Breast epithelium (tissue), 4 donors: Measurements from ENCODE around the gene GTF2B. TPM values are rescaled to one million over a fixed set of nuclear protein-coding genes. Genes with fewer than 3 reads are reported as not detected.
"Not testable (repeated sequence)": the region's sequence is repeated elsewhere in the genome, so short reads cannot be mapped to it uniquely, and the experiment has no call there.

Experiments used
- DNase-seq, 2 donors: peaks; one replicate each; pipeline ENCODE4 v3.0.0-alpha.2; 2019; ENCODE audit warnings: low spot score in 2 of 2
- H3K27ac ChIP-seq, 2 donors: fragments of 200-600 bp; sonication (generic) in 1 of 2; one replicate each; pipeline ENCODE4 v1.5.1; 2016 to 2019; ENCODE audit warnings: mild to moderate bottlenecking in 1 of 2
- H3K27me3 ChIP-seq, 2 donors: fragments of 200-600 bp; sonication (generic) in 1 of 2; one replicate each; pipeline versions ENCODE4 v1.5.1 to v1.6.0; 2017 to 2019; ENCODE audit warnings: control low read depth in 1 of 2, mild to moderate bottlenecking in 1 of 2
- H3K36me3 ChIP-seq: fragments of 200-600 bp; one replicate; pipeline ENCODE4 v1.5.1; 2019
- H3K4me1 ChIP-seq, 2 donors: fragments of 200-600 bp; sonication (generic); one replicate each; pipeline ENCODE4 v1.5.1; 2016 to 2019; ENCODE audit warnings: control low read depth in 1 of 2
- H3K4me3 ChIP-seq, 3 donors: fragments of 200-600 bp; sonication (generic); 1 replicate in 2 of 3; 2 replicates in 1 of 3; pipeline ENCODE4 v1.5.1; 2016 to 2019; ENCODE audit warnings: mild to moderate bottlenecking in 3 of 3, moderate library complexity in 2 of 3
- H3K9me3 ChIP-seq, 2 donors: fragments of 200-600 bp; sonication (generic) in 1 of 2; one replicate each; pipeline ENCODE4 v1.5.1; 2016 to 2019; ENCODE audit warnings: control low read depth in 1 of 2
- POLR2A ChIP-seq: fragments of 450-650 bp; IDR thresholded peaks from one replicate; pipeline ENCODE4 v1.6.1; 2016; ENCODE audit warnings: antibody characterized with exemption, mild to moderate bottlenecking, moderate library complexity
- POLR2AphosphoS5 ChIP-seq, 3 donors: sonication (generic); formaldehyde crosslinking; IDR thresholded peaks; one replicate each; pipeline ENCODE4 v1.6.1; 2017; ENCODE audit warnings: antibody characterized with exemption in 3 of 3
- intact Hi-C: fragments of 100-400 bp; cut with DNase I; formaldehyde crosslinking; loops from one replicate; pipeline ENCODE4 v1.15.1; 2023; ENCODE audit warnings: low total_unique reads
- total RNA-seq, 3 donors: library from RNA; depleted of rRNA; stranded (reverse); fragments of >200 nt; gene quantifications; one replicate each; pipeline ENCODE4 v1.1.0, GENCODE V29; 2016
- TF ChIP-seq, protein P1 (sequence below), 3 donors: fragments of 450-650 bp; IDR thresholded peaks; one replicate each; pipeline ENCODE4 v1.5.1; 2016 to 2017; ENCODE audit warnings: antibody characterized with exemption in 3 of 3, mild to moderate bottlenecking in 3 of 3, moderate library complexity in 3 of 3

GTF2B gene, protein sequence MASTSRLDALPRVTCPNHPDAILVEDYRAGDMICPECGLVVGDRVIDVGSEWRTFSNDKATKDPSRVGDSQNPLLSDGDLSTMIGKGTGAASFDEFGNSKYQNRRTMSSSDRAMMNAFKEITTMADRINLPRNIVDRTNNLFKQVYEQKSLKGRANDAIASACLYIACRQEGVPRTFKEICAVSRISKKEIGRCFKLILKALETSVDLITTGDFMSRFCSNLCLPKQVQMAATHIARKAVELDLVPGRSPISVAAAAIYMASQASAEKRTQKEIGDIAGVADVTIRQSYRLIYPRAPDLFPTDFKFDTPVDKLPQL
- total RNA-seq, result 10 to 100 TPM; 33.9 to 53.1 (median 37.4) TPM

DNA sequence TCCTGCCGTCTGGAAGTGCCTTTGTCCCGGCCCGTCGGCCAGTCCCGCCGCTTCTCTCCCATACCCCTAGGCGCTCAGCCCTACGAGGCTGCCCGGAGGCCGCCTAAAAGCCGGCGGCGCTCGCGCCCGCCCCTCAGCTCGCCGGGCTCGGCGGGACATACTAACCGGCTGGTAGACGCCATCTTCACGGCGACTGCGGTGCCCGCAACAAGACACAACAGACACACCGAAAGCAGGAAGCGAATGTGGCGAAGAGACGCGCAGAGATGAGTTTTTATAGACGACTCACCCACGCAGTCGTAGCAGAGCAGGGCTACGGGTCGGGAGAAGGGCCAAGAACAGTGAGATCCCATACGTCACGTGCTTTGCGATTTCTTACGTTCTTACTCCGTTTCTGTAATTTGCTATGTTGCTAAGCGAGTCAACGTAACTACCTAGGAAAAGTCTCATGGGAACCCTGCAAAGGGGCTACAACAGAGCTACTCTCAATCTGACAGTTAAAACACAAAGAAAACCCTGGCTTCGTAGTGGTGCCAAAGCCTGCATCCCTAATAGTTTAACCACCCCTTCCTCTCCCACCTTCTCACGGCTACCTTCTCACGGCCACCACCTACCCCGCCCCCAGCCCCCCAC is at the start of gene GTF2B:
TSS of gene GTF2B (minus strand) at position 250 of the 633 bp plus-strand sequence. CDS start at position 182, 68 bp downstream.
- H3K27me3 ChIP-seq, result no peaks in the 10 kb centered on the region
- intact Hi-C loops, result no loop called here
- no peaks in the 10 kb centered on the region for H3K9me3 ChIP-seq
- peak within 1 kb of the TSS; percentile 98 for H3K27ac ChIP-seq
- TF ChIP-seq POLR2A (peak; percentile 93), POLR2AphosphoS5 (IDR thresholded peaks at IDR 0.05) (peak; percentile 100)
- TF ChIP-seq, protein P1, sequence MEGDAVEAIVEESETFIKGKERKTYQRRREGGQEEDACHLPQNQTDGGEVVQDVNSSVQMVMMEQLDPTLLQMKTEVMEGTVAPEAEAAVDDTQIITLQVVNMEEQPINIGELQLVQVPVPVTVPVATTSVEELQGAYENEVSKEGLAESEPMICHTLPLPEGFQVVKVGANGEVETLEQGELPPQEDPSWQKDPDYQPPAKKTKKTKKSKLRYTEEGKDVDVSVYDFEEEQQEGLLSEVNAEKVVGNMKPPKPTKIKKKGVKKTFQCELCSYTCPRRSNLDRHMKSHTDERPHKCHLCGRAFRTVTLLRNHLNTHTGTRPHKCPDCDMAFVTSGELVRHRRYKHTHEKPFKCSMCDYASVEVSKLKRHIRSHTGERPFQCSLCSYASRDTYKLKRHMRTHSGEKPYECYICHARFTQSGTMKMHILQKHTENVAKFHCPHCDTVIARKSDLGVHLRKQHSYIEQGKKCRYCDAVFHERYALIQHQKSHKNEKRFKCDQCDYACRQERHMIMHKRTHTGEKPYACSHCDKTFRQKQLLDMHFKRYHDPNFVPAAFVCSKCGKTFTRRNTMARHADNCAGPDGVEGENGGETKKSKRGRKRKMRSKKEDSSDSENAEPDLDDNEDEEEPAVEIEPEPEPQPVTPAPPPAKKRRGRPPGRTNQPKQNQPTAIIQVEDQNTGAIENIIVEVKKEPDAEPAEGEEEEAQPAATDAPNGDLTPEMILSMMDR (IDR thresholded peaks at IDR 0.05), result peak in 2 of 3 donors; percentile 9 to 10
- H3K4me3 ChIP-seq, result peak within 1 kb of the TSS; percentile 95 to 97 (median 97)
- DNase-seq, result peak; percentile 87 to 92
- H3K36me3 ChIP-seq, result peaks cover 4% of the 10 kb centered on the region
- peaks cover 0 to 5% of the 10 kb centered on the region in 2 donors for H3K4me1 ChIP-seq

DNA sequence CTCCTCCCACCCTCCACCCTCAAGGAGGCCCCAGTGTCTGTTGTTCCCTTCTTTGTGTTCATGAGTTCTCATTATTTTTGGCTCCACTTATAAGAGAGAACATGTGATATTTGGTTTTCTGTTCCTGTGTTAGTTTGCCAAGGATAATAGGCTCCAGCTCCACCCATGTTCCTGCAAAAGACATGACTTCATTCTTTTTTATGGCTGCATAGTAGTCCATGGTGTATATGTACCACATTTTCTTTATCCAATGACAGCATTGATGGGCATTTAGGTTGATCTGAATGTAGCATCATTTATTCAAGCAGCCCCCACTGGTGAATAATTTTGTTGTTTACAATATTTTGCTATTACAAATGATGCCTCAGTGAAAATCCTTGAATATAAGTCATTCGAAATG is 47.2 kb upstream of the GTF2B start:
- H3K27ac ChIP-seq, H3K27me3 ChIP-seq, H3K36me3 ChIP-seq, H3K4me3 ChIP-seq, H3K9me3 ChIP-seq, intact Hi-C loops, DNase-seq, H3K4me1 ChIP-seq: not testable (repeated sequence)

DNA sequence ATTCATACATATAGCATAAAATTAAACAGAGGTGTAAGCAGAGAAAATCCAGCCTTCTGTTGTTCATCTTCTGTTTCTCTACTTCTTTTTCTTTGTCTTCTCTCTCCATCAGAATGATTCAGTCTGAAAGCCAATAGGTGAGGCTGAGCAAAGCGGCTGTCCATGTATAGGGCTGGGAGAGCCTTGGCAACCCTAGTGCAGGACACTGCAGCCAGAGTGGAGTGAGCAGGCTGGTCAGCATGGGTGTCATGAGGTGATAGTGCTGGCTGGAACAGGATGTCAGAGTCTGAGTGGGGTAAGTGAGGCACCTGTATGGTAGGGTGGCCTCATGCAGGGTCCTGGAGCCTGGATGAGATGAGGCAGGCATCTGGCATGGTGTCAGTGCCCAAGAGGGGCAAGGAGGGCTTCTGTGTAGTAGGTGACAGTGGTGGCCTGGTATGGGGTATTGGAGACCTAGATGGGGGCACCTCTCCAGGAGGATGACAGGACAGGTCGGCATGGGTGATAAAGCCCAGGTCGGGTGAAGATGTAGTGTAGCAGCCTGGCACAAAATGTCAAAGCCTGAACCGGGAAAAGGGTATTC is 45.5 kb upstream of the GTF2B start:
- Histone ChIP-seq H3K9me3 (no peaks in the 10 kb centered on the region), H3K27me3 (no peaks in the 10 kb centered on the region), H3K4me3 (no peak overlapping the region), H3K4me1 (no peaks in the 10 kb centered on the region), H3K36me3 (no peaks in the 10 kb centered on the region), H3K27ac (no peak overlapping the region)
- TF ChIP-seq POLR2A (no peak), POLR2AphosphoS5 (IDR thresholded peaks at IDR 0.05) (no peak)
- TF ChIP-seq, protein P1 (IDR thresholded peaks at IDR 0.05), result no peak
- intact Hi-C loops, result no loop called here
- DNase-seq, result no peak

DNA sequence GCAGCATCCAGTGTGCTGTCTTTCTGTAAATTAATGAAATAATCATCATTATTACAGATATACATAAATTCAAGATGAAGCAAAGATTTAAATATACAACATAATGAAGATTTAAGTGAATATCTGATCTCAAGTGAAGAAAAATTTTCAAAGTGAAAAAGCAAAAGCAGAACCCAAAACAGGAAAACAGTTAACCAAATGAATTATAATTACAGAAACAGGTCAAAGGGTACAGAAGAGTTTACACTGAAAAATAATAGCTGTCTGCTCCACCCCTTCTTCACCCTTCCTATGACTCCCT is 44.8 kb upstream of the GTF2B start:
- no peak for TF ChIP-seq POLR2AphosphoS5 (IDR thresholded peaks at IDR 0.05)
- no peak for TF ChIP-seq POLR2A
- TF ChIP-seq, protein P1 (IDR thresholded peaks at IDR 0.05), result peak in 1 of 3 donors; percentile 3
- Histone ChIP-seq H3K4me3 (no peak overlapping the region), H3K4me1 (no peaks in the 10 kb centered on the region), H3K36me3 (no peaks in the 10 kb centered on the region), H3K9me3 (no peaks in the 10 kb centered on the region), H3K27ac (no peak overlapping the region), H3K27me3 (no peaks in the 10 kb centered on the region)
- intact Hi-C loops, result no loop called here
- no peak for DNase-seq

DNA sequence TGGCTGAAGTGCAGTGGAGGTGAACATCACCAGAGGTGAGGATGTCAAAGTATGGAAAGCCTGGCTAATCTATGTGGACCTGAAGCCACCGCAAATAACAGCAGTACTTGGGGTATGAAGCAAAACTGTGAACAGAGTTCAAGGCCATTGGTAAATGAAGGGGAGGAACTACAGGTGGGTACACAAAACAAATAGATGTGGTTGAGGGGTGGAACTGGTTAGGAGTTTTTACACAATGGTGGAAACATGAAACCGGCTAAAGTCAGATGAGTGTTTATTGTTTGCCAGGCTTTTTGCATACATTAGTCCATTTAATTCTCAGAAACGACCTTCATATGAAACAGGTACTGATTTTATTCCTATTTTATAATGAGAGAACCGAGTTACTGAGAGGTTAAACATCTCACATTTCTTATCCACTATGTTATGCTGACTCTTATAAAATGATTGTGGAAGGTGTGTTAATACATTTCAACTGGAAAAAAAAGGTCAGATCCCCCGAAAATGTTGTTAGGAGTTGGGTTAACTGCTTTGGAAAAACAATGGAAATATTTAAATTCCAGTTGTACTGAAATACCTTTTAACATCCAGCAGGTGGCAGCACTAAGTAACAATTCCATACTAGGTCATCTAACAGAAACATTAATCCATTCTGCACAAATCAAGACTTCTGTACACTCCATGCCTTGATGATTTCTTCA is 44.3 kb upstream of the GTF2B start:
- Histone ChIP-seq H3K27ac (no peak overlapping the region), H3K36me3 (no peaks in the 10 kb centered on the region), H3K9me3 (no peaks in the 10 kb centered on the region), H3K4me3 (no peak overlapping the region), H3K27me3 (no peaks in the 10 kb centered on the region), H3K4me1 (no peaks in the 10 kb centered on the region)
- TF ChIP-seq POLR2AphosphoS5 (IDR thresholded peaks at IDR 0.05), result no peak
- TF ChIP-seq, protein P1 (IDR thresholded peaks at IDR 0.05), result peak; percentile 49 to 64 (median 49)
- TF ChIP-seq POLR2A, result no peak
- DNase-seq, result no peak
- intact Hi-C loops, result no loop called here

DNA sequence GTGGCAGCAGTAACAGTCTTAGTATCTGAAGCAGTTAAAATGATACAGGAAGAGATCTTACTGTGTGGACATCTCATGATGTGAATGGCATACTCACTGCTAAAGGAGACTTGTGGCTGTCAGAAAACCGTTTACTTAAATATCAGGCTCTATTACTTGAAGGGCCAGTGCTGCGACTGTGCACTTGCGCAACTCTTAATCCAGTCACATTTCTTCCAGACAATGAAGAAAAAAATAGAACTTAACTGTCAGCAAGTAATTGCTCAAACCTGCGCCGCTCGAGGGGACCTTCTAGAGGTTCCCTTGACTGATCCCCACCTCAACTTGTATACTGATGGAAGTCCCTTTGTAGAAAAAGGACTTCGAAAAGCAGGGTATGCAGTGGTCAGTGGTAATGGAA is 38.8 kb upstream of the GTF2B start:
- intact Hi-C loops, DNase-seq, H3K9me3 ChIP-seq, H3K4me1 ChIP-seq, H3K36me3 ChIP-seq, H3K27ac ChIP-seq, H3K4me3 ChIP-seq, H3K27me3 ChIP-seq: not testable (repeated sequence)
